T-helper 9 cell (primary cell): ENCODE measurements around the gene MIOS.
"Not testable (repeated sequence)": the region's sequence is repeated elsewhere in the genome, so short reads cannot be mapped to it uniquely, and the experiment has no call there.

Experiments
- DNase-seq: peaks from one replicate; pipeline ENCODE4 v3.0.0-alpha.2; 2020

Gene MIOS

DNA sequence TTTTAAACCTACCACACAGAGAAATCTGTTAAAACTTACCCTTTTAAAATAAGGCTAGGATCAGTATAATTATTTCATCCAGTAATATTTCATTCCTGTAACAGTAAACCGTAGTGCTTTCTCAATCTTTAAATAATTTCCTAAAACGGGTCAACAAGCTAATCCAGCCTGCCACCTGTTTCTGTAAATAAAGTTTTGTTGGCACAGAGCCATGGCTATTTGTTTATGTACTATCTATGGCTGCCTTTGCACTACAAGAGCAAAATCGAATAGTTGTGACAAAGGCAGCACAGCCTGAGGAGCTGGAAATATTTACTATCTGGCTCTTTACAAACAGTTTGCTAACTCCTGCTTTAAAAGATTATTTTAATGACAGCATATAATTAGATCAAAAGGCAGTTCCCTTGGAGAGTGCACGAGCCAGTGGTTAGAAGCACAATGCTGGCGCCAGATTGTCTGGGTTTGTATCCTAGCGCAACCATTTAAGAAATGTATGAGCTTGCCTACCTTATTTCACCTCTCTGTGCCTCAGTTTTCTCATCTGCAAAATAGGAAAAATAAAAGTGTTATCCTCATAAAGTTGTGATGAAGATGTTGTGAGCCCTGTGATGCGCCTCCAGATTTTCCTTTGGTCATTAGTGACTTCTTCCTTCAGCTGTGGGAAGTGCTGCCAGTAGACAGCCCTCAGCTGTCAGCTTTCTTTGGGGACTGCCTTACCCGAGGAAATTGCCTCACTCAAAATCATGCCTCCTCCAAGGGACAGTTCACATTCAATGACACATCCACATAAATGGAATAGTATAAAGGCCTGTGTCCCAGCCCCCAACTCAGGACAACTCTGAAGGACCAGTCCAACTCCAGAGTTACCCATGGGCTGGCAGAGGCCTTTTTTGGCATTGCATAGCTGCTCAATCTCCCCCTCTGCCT, 11.8 kb upstream of the MIOS start:
- no peak for DNase-seq

DNA sequence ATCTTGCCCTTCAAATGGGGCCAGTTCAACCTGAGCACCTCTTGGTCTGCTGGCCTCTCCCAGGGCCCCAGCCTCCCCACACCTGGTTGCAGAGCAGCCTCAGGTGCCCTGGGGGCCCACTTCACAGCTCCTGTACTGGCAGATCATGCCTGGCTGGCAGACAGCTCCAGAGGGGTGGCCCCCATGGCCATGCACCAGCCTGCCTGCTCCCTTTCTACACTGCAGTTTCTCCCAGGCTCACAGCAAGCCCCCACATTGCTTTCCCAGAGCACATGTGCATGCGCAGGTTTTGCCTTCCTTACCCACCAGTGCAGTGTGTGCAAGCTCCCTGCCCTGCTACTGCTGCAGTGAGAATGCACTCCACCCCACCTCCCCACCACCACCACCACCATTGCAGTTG, 9.8 kb upstream of the MIOS start:
- no peak for DNase-seq

DNA sequence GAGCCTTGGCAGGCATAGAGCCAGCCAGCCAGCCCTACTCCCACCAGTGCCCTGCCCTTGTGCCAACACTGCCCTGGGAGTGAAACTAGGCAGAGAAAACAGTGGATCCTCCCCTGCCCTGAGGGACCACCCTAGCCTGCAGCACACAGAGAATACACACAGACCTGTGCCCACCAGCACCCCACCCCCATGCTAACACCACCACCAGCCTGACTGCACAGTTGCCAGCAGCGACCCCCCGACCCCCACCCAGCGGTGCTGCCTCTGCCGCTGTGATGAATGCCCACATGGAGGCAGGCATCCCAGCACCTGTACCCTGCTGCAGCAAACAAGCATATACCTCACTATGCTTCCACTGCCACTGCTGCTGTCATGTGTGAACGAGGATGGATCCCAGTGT, 9.4 kb upstream of the MIOS start:
- DNase-seq: no peak

GRCh38 chr7:7561591-7561990, 5.1 kb upstream of the MIOS start:
- DNase-seq: not testable (repeated sequence)

DNA sequence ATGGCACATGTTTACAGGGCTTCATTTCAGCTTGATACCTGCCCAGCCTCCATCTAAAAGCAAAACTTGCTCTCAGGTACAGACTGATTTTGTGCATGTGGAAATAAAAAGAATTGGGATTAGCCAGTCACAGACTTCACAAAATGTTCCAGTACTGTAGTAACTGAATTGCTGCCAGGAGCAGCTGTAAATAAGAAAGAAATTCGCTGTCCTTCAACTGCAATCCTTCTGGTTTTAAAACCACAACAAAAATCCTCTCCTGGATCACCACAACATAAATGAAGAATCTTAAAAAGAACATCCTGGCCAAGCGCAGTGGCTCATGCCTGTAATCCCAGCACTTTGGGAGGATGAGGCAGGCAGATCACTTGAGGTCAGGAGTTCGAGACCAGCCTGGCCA, 3.9 kb upstream of the MIOS start:
- no peak for DNase-seq

DNA sequence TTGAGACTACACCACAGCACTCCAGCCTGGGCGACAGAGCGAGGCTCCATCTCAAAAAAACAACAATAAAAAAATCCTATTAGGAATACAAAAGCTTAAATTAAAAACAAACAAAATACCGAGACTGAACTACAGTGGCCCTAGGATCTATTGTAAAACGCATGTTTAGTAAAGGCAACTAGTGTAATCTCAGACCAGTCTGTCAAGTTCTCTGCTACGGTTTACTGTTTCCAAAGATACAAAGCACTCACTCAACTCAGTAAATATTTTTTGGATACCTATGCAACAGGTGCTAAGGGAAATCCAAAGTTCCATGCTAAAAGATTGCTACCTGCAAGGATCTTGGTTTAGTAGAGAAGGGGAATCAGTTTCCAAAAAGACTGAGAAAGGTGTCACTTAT, 3.4 kb upstream of the MIOS start:
- DNase-seq: no peak

DNA sequence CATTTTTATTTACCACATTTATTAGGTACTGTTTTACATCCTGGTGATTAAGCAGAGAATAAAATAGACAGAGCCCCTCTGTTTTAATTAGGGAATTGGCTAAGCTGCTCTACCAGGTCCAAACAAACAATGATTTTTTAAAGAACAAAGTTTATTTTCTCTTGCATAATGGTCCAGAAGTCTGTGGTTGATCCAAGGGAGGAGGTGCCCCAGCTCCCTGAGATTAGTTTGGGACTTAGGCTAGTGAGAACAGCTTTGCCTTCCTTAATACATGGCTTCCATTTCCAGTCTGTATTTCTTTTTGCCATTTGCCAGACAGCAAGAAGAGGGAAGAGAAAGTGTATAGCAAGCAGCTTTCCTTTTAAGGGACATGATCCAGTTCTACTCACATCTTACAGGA, 2.9 kb upstream of the MIOS start:
- no peak for DNase-seq

- DNase-seq: no peak
Observed at GRCh38 chr7:7564323-7564780, 2.3 kb upstream of the MIOS start.

GRCh38 chr7:7565018-7565680, 1.5 kb upstream of the MIOS start:
- DNase-seq: no peak

DNA sequence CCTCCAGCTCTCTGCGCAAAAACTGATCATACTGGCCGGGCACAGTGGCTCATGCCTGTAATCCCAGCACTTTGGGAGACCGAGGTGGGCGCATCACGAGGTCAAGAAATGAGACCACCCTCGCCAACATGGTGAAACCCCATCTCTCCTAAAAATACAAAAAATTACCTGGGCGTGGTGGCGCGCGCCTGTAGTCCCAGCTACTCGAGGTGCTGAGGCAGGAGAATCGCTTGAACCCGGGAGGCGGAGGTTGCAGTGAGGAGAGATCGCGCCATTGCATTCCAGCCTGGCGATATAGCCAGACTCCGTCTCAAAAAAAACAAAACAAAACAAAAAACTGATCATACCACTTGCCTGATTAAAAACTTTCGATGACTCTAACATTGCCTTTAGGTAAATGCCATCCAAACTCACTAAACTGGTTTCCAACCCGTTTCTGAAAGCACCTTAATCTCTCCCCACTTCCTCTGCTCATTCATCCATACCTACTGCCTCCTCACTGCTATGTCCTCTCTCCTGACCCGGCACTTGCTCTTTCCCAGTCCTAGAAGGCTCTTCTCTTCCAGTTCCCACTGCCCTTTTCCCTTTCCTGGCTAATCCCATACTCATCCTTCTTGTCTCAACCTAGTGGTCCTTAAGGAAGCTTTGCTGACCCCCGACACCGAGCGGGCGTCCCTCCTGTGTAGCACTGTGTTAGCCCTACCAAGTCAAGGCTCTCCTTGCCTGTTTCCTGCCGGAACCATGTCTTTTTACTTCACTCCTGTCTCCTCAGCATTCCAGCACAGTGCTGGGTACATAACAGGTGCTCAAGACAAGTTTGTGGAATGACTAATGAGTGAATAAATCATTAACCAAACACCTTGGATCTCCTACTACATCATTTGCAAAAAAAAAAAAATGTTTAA, 686 bp upstream of the MIOS start:
- DNase-seq: no peak

- DNase-seq: no peak
Observed at GRCh38 chr7:7567898-7568531, 1.3 kb downstream of the MIOS start.

DNA sequence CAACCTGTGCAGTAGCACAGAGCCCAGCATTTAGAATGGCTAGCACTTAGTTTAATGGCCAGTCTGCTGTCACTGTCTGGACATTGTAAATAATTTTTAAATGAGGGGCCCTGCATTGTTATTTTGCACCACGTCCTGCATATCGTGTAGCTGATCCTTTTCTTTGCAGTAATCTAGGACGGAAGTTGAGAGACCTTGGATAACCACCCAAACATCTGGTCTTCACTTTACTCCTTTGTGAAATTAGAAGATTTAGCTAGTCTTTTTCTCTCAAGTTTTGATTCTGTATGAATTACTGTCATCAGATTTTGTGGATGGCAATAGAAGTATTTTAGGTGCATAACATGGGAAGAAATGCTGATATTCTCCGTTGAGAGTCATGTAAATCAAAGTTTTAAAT, 1.9 kb downstream of the MIOS start:
- no peak for DNase-seq

DNA sequence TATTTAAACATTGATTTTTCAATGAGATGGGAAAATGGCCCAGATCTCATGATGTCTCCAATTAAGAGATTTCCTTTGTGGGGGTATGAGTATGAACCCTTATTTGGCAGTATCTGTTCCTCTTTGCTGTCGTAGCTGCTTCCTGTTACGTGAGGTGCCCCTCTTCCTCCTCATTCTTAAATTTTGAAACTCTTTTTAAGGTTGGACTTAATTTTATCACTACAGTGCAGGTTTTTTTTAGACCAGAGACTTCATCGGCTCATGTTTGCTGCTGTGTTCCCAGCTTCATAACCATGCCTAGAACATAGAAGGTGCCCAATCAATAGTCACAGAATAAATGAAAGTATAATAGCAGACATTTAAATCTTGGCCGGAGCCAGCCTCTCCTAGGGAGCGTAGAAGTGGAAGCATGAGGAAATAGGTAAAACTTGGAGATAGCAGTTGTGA, 2.4 kb downstream of the MIOS start:
- no peak for DNase-seq

DNA sequence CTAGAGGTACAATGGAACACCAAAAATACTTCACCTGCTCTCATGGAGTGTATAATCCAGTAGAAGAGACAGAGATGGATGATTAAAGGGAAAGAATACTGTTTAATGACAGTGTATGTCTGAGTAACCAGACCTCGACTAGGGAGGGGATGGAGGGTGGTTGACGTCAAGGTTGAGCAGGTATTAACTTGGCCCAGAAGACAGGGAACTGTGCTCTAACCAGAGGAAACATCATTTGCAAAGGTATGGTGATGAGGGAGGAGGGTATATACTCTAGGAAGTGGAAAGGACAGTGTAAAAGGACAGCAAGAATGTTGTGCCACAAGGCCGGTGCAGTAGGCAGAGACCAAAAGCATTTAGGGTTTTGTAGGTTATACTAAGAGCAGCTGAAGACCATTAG, 2.9 kb downstream of the MIOS start:
- DNase-seq: no peak

DNA sequence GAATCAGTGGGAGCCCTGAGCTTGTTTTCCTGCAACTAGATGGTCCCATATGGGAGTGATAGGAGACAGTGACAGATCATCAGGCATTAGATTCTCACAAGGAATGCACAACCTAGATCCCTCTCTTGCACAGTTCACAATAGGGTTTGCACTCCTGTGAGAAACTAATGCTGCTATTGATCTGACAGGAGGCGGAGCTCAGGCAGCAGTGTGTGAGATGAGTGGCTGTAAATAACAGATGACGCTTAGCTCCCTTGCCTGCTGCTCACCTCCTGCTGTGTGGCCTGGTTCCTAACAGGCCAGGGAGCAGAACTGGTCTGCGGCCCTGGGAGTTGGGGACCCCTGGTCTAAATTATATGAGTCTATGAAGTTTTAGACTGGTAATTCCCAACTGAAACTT, 3.9 kb downstream of the MIOS start:
- no peak for DNase-seq

DNA sequence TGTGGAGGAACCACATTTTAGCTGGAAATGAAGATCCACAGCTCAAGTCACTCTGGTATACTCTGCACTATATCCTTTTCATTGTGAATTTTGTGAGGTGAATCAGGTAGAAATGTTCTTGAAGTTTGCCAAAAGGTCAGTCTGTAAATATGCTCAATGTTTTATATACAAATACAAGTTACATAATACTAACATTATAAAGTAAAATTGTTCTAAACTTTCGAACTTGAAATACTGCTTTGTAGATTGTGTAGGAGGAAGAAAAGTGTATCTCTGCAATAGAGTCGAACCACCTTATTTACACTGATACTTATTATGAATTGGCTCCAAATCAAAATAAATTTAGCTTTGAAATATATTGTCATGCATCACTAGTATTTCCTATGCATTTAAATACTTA, 7.0 kb downstream of the MIOS start:
- no peak for DNase-seq

DNA sequence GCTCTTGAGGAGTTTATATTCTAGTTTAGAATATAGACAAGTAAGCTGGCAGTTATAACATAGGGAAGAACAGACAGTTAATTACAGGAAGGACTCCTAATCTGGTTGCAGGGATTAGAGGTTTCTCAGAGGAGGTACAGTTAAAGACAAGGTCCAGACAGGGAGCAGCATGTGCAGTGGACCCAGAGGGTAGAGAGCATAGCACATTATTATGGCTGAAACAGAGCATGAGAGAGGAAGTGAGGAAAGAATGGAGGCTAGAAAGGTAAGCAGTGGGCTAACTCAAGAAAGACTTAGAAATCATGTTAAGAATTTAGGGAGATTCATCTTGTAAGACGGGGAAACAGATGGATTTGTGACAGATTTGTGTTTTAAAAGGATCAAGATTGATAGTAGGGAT, 9.7 kb downstream of the MIOS start:
- no peak for DNase-seq

DNA sequence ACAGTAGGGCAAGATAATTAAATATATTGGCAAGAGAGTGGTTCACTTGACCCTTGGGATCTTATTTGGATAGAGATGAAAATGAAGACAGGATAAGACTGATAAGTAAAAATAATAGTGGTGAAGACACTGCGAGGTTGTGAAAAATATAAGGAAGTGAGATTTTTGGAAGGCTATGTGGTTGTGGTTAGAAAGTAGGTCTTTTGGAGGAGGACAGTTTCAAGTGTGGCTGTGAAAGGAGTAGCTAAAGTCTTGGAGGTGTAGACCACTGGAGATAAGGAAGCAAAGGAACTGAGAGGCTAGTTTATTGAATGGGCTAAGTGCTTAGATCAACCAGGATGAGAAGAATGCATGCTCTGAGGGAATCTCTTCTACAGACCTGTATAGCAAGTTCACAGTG, 11.2 kb downstream of the MIOS start:
- DNase-seq: no peak

- DNase-seq: no peak
Observed at GRCh38 chr7:7579638-7580037, 13.0 kb downstream of the MIOS start.

- DNase-seq: no peak
Observed at GRCh38 chr7:7581531-7582179, 15.0 kb downstream of the MIOS start.

- DNase-seq: no peak
Observed at GRCh38 chr7:7582596-7582995, 15.9 kb downstream of the MIOS start.

GRCh38 chr7:7583731-7584130, 17.0 kb downstream of the MIOS start:
- DNase-seq: no peak
